ENCODE measurements around the gene CABLES1.

DNA sequence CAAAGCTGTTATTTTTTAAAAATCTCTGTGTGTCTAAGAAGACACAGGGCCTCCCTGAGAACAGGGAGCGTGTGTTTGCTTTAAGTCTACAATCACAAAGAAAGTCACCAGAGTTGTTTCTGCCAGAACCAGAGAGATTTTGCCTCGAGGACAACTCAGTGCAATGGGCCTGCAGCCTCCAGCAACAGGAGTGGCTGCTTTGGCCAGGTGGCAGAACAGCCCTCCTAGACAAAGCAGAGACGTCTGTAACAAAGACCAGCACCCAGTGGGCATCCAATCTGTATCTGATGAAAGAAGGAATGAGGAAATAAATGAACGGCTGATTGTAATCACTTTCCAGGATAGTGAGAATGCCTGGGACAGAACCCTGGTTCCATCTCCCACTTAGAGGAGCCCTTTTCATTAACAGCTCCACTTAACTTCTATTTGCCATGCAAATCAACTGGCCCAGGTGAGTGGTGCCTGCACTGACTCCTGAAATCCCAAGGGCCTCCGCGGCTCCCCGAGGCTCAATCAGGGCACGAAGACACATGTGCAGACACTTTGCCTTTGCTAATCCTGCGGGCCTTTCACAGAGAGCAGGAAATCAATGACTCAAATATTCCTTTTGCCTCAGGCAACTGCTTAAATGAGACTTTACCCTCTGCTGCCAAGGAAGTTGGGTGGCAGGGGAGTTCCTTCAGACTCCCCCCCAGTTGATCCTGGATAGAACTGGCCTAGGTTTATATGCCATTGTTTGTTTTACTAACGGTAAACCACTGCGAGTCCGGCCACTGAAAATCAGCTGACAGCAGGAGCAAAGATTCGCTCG lies 146.5 kb downstream of the CABLES1 start:
- TF ChIP-seq, protein P1, sequence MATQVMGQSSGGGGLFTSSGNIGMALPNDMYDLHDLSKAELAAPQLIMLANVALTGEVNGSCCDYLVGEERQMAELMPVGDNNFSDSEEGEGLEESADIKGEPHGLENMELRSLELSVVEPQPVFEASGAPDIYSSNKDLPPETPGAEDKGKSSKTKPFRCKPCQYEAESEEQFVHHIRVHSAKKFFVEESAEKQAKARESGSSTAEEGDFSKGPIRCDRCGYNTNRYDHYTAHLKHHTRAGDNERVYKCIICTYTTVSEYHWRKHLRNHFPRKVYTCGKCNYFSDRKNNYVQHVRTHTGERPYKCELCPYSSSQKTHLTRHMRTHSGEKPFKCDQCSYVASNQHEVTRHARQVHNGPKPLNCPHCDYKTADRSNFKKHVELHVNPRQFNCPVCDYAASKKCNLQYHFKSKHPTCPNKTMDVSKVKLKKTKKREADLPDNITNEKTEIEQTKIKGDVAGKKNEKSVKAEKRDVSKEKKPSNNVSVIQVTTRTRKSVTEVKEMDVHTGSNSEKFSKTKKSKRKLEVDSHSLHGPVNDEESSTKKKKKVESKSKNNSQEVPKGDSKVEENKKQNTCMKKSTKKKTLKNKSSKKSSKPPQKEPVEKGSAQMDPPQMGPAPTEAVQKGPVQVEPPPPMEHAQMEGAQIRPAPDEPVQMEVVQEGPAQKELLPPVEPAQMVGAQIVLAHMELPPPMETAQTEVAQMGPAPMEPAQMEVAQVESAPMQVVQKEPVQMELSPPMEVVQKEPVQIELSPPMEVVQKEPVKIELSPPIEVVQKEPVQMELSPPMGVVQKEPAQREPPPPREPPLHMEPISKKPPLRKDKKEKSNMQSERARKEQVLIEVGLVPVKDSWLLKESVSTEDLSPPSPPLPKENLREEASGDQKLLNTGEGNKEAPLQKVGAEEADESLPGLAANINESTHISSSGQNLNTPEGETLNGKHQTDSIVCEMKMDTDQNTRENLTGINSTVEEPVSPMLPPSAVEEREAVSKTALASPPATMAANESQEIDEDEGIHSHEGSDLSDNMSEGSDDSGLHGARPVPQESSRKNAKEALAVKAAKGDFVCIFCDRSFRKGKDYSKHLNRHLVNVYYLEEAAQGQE (IDR thresholded peaks at IDR 0.05; ENCODE audit: insufficient read depth in 1 of 2, low read depth in 2 of 2, low read length in 1 of 2) = no peak
- TF ChIP-seq, protein P2, sequence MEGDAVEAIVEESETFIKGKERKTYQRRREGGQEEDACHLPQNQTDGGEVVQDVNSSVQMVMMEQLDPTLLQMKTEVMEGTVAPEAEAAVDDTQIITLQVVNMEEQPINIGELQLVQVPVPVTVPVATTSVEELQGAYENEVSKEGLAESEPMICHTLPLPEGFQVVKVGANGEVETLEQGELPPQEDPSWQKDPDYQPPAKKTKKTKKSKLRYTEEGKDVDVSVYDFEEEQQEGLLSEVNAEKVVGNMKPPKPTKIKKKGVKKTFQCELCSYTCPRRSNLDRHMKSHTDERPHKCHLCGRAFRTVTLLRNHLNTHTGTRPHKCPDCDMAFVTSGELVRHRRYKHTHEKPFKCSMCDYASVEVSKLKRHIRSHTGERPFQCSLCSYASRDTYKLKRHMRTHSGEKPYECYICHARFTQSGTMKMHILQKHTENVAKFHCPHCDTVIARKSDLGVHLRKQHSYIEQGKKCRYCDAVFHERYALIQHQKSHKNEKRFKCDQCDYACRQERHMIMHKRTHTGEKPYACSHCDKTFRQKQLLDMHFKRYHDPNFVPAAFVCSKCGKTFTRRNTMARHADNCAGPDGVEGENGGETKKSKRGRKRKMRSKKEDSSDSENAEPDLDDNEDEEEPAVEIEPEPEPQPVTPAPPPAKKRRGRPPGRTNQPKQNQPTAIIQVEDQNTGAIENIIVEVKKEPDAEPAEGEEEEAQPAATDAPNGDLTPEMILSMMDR (IDR thresholded peaks at IDR 0.05) = no peak
- TF ChIP-seq POLR2AphosphoS5 (IDR thresholded peaks at IDR 0.05; ENCODE audit: low read depth, low read length) (no peak; the same call in none of the 2 replicates), TCF7L2 (IDR thresholded peaks at IDR 0.05; ENCODE audit: low read depth, low read length) (no peak; the same call in 1 of the 2 replicates), SIN3A (IDR thresholded peaks at IDR 0.05; ENCODE audit: borderline replicate concordance, insufficient read depth, low read depth, low read length) (no peak)

All from Panc1 (cell line).